IPS-18c (cell line): ENCODE data around the gene ZNF358.

Experiments used
- H3K4me3 ChIP-seq: 2 replicates; pipeline ENCODE4 v1.7.0; 2013; ENCODE audit warnings: low read depth, mild to moderate bottlenecking, low read length, moderate library complexity; ENCODE audit not compliant: insufficient read depth
- H3K9me3 ChIP-seq: one replicate; pipeline ENCODE4 v1.6.1; 2013; ENCODE audit warnings: mild to moderate bottlenecking, low read length, moderate library complexity; ENCODE audit not compliant: control insufficient read depth, insufficient read depth

The ZNF358 gene

GRCh38 chr19:7482584-7483439 lies 33.1 kb upstream of the ZNF358 start:
- Histone ChIP-seq H3K9me3 (peaks cover 2% of the 10 kb centered on the region), H3K4me3 (peak overlapping the region; percentile 29)

- Histone ChIP-seq H3K4me3 (peak overlapping the region; percentile 29; the same call in 1 of the 2 replicates), H3K9me3 (peaks cover 2% of the 10 kb centered on the region)
These were observed 32.1 kb upstream of the ZNF358 start for GRCh38 chr19:7483720-7484201.

DNA sequence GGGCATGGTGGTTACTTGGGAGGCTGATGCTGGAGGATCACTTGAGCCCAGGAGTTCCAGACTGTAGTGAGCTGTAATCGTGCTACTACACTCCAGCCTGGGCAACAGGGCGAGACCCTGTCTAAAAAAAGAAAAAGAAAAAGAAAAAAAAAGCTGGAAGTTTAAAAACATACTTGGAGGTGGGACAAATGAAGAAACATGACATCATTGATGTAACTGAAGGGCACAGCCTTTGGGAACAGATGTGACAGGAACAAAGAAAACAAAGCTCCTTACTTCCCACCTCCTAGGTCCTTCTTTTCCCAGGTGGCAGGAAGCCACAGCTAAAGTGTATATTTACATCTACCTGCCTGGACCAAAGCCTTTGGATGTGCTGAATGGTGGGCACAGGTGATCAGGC lies 29.0 kb upstream of the ZNF358 start:
- Histone ChIP-seq H3K9me3 (no peaks in the 10 kb centered on the region), H3K4me3 (no peak overlapping the region)

- Histone ChIP-seq H3K4me3 (peak within 1 kb of the TSS; percentile 71), H3K9me3 (no peaks in the 10 kb centered on the region)
These were observed 27.1 kb upstream of the ZNF358 start, which contains the start of gene PEX11G for GRCh38 chr19:7488736-7489353. Gene PEX11G (minus strand): TSS chr19:7489035. CDS start chr19:7489010, 25 bp downstream.

- no peak overlapping the region for H3K4me3 ChIP-seq
- H3K9me3 ChIP-seq = no peaks in the 10 kb centered on the region
These were observed 26.3 kb upstream of the ZNF358 start for GRCh38 chr19:7489609-7490044.

- Histone ChIP-seq H3K4me3 (no peak overlapping the region), H3K9me3 (no peaks in the 10 kb centered on the region)
These were observed 23.8 kb upstream of the ZNF358 start for GRCh38 chr19:7492142-7492541.

DNA sequence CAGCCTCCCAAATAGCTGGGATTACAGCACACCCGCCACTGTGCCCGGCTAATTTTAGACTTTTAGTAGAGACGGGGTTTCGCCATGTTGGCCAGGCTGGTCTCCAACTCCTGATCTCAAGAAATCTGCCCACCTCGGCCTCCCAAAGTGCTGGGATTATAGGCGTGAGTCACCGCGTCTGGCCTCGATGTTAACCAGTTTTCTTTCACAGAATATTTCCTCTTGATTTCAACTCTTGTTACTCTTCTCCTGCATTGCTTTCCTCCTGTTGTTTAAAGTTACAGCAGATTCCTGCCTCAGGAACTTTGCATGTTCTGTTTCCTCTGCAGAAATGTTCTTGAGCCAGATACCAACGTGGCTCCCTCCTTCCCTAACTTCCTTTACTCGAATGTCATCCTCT lies 23.3 kb upstream of the ZNF358 start:
- Histone ChIP-seq H3K9me3 (no peaks in the 10 kb centered on the region), H3K4me3 (no peak overlapping the region)

DNA sequence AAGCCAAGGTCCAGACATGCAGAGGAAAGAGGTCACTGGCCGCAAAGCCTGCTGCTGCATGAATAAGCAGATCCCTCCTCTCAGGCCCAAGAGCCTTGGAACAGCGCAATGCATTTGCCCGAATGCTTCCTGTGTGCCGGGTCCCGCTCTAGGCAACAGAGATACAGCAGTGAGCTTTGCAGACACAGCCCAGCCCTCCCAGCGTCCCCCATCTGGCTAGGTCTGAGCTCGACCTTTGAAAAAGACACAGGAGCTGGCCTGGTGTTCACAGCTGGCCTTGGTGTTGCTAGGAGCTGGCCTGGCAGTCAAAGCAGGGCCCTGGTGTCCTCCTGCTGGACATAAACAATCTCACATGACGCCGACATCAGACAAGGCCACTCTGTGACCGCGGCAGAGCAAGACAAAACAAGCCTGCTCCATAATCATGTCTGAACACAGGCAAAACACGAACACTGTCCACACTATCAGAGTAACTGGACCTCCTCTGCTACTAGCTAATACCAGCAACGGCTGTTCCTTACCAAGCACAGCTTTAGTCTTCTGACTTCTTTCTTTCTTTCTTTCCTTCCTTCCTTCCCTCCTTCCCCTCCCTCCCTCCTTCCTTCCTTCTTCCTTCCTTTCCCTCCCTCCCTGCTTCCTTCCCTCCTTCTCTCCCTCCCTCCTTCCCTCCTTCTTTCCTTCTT lies 21.3 kb upstream of the ZNF358 start:
- Histone ChIP-seq H3K9me3 (no peaks in the 10 kb centered on the region), H3K4me3 (no peak overlapping the region)

DNA sequence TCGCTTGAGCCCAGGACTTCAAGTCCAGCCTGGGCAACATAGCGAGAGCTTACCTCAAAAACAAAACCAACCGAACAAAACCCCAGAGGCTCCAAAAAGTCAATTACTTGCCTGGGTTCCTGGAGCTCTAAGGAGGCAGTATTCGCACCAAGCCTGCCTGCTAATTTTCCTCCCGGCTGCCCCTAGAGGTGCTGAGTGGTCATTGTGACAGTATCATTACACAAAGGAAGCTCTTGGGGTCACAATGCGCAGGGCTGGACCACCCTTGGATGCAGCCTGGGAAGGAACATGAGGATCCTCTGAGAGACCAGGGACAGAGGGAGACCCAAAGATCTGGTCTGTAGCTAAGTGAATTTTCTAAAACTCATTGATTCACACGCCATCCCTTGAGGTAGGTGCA lies 18.6 kb upstream of the ZNF358 start:
- Histone ChIP-seq H3K4me3 (no peak overlapping the region), H3K9me3 (no peaks in the 10 kb centered on the region)

- Histone ChIP-seq H3K4me3 (peak overlapping the region; percentile 51), H3K9me3 (no peaks in the 10 kb centered on the region)
These were observed 15.0 kb upstream of the ZNF358 start for GRCh38 chr19:7500811-7501450.

- no peak overlapping the region for H3K4me3 ChIP-seq
- H3K9me3 ChIP-seq = peaks cover 2% of the 10 kb centered on the region
These were observed 13.4 kb upstream of the ZNF358 start for GRCh38 chr19:7502552-7502951.

DNA sequence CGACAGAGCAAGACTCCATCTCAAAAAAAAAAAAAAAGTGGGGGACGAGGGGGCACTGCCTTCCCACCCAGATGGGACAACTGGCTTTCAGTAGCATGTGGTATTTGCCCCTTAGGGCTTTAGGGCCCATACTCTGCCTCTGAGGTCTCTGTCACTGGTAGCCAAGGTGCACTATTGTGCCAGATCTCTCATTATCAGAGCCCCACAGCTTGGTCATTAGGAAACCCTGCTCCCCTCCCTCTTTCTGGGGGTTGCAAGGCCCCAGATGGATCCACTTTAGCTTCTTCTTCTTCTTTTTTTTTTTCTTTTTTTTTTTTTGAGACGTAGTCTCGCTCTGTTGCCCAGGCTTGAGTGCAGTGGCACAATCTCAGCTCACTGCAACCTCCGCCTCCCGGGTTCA lies 11.2 kb upstream of the ZNF358 start:
- no peak overlapping the region for H3K4me3 ChIP-seq

DNA sequence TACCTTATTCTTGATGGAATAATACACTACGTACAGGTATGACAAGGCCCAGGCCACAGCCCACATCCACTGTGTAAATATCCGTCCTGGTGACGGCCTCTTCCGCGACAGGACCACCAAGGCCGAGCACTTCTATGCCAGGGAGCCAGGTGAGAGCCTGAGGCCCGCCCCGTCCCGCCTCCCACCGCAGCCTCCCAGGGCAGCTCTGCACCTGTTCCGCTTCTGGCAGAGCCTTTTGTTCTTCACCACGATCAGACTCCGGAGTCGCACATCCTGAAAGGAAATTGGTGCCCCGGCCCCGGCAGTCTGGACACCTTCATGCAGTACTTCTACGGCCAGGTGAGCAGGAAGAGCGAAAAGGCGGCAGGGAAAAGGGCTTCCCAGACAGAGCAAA lies 10.6 kb upstream of the ZNF358 start:
- Histone ChIP-seq H3K9me3 (peaks cover 2% of the 10 kb centered on the region), H3K4me3 (peak overlapping the region; percentile 43; the same call in 1 of the 2 replicates)

More for the DNA sequence above, 11.2 kb upstream of the ZNF358 start:
- peaks cover 2% of the 10 kb centered on the region for H3K9me3 ChIP-seq

DNA sequence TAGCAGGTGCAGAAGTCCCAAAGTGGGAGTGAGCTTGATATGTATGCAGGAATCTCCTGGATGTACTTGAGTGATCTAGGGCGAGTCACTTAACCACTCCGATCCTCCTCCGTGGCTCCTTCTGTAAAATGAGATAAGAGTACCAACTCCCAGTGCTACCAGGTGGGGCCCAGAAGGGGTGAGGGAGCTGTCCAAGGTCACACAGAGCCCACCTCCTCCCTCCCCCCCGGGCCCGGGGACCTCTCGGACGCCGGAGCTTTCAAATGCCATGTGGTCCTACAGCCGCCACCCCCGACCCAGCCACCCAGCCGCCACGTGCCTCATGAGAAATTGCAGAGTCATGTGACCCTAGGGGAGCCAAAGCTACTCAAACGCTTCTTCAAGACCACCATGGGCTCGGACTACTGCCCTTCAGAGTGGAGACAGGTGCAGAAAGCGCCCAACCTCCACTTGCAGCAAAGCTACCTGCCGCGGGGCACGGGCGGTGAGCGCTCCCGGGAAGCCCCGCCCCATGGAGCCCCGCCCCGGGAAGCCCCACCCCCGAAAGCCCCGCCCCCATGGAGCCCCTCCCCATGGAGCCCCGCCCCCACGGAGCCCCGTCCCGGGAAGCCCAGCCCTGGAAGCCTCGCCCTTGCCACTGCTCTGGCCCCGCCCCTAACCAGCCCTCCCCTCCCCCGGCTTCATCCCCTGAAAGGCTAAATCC lies 10.1 kb upstream of the ZNF358 start:
- Histone ChIP-seq H3K4me3 (peak overlapping the region; percentile 43; the same call in 1 of the 2 replicates), H3K9me3 (peaks cover 2% of the 10 kb centered on the region)

- Histone ChIP-seq H3K4me3 (peak overlapping the region; percentile 31; the same call in 1 of the 2 replicates), H3K9me3 (peaks cover 2% of the 10 kb centered on the region)
These were observed 9.2 kb upstream of the ZNF358 start for GRCh38 chr19:7506385-7507328.

GRCh38 chr19:7507884-7508283 lies 8.0 kb upstream of the ZNF358 start:
- Histone ChIP-seq H3K4me3 (no peak overlapping the region), H3K9me3 (peaks cover 2% of the 10 kb centered on the region)
